HG02970 (cell line): ENCODE measurements around the gene PRKG1.
"Not testable (repeated sequence)": the region's sequence is repeated elsewhere in the genome, so short reads cannot be mapped to it uniquely, and the experiment has no call there.

ENCODE experiments used
- ATAC-seq: cut with Tn5 transposase; IDR thresholded peaks from one replicate; pipeline ENCODE4 v1.9.1; 2021; ENCODE audit warnings: mild to moderate bottlenecking, moderate library complexity, moderate number of reproducible peaks; ENCODE audit not compliant: unreplicated experiment, low FRiP score

The PRKG1 gene

DNA sequence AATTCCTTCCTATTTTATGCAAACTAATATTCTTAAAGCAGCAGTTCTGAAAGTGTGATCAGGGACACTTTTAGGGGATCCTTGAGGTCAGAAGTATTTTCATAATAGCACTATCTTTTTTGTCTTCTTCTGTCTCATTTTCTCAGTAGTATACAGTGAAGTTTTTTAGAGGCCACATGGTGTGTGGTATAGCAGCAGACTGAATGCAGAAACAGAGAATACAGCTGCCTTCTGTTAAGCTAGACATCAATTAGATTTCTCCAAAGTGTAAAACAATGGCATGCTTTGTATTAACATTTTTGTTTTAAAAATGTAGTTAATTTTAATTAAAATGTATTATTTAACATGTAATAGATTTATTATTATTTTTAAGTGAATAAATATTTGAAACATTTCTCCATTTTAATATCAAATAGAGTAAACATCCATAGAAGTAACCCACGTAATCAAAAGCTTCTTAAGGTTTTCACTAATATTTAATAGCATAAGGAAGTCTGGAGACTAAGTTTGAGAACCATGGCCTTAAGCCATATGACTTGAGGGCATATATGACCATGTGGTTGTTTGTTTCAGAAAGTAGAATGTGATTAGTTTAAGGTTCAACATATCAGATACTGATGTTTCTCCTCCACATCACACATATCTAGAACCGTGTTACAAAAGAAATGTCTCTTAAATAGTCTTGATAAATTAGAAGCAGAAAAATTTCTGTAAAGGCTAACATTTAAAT is 94.0 kb downstream of the PRKG1 start:
- no peak for ATAC-seq

DNA sequence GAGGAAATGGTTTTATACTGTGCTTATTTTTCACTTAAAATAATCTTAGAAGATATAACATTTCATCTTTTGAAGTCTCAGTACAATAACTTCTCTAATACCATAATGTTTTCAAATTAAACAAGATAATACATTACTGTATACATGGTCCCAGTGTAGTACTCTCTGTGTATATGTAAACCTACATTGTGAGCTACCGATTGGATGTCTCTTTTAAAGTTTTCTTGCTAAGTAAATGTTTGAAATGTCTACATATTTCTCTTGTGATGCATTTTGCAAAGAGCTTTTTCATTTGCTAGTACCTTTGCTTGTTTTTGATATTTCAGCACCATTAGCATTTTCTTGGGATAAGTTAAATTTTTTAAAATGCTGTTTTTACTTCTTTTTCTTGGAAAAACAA is 94.8 kb downstream of the PRKG1 start:
- no peak for ATAC-seq

DNA sequence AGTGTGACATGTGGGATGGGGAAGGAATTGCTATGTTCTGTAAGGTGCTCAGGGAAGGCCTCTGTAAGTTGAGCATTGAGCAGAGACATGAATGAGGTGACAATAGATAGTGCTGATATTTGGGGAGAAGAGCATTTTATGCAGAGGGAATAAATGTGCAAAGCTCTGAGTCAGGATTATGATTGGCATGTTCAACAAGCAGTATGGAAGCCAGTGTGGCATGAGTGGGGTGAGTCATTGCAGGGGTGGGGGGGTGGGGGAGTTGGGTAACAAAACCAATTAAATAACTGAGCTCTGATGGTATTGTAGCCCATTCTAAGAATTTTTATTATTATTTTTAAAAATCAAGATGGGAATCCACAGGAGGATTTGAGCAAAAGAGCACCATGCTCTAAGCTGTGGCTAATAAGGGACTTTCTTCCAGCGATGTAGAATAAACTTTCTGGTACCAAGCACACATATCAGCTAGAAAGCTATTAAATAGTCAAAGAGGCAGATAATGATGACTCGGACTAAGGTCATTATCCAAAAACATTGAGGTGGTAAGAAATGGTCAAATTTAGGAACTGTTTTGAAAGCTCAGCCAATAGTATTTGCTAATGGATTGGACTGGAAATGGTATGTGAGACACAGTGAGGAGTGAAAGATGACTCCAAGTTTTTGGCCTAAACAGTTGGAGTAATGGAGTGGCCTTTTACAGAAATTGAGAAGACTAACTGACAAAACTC is 96.4 kb downstream of the PRKG1 start:
- ATAC-seq, result no peak

DNA sequence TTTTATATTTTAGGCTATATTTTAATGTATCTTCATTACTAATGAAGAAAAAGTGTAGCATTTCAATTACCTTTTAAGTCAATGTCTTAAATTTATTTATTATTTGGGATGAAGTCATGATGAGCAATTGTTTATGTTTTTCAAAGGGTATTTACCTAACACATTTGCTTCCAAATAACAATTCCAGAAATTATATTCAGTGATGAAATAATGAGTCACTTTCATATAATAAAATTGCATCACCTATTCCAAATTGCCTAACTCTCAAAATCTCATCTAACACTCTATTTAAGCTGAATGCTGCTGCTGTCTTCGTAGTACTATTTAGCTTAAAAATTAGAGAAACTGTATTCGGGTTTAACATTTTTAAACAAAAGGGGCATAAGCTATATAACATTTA is 97.7 kb downstream of the PRKG1 start:
- ATAC-seq, result no peak

DNA sequence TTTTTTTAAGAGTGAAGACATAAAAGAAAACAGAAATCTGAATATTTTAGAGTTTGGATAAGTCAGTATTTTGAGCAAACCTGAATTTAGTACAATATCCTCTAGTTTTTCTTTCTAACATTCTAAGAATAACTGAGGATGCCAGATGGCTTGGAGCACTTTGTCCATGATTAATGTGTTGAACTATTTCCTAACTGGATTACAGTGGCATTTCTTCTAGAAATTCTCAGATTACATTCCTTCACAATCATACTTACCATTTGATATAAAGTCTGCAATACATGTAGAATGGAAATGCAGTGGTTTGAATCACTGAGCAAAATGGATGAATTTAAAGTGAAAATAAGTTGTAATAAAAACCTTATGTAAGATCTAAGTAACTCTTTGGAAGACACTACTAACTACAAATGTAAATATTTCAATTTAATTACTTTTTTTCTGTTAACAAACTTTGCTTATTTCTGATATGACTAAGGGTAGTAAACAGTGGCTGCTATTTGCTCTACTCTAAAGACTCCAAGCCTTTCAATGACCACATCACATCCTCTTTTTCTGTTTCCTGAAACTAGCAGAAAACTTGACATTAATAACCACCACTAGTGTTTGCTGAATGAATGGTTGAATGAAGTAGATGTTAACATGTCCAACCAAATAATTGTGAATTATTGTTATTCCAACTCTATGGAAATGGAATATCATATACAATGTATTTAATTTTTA is 102.8 kb downstream of the PRKG1 start:
- ATAC-seq, result no peak

DNA sequence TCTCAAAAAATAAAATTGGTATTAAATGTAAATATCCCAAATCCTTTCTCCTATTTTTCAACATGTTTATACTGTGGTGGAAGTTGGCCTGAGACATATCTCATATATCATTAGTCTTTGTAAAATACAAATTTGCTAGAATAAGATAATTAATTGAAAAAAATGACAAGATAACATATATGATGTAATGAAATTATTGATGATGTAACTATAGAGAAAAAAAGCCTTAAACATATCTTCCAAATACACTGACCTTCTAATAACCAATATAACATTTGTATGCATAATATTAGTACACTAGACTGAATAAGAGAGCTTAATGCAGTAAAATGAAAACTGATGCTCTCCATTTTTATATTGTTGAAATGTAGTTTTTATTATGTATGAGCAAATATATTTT is 104.3 kb downstream of the PRKG1 start:
- ATAC-seq, result no peak

DNA sequence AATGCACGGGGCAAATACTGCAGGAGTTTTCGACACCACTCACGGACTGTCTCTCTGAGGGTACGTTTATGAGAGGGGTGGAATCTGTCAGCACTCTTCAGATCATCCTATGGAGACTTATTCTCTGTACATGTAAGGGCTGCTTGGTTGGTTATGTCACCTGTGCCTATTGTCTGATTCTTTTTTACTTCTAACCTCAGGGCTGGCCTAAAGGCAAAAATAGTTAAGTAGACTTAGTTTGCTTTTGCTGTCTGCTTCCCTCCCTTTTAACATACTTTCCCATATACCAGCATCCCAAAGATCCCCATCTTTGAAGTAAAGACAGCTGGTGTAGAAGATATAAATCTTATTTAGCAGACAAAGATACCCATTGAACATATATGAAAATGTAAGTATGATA is 105.9 kb downstream of the PRKG1 start:
- no peak for ATAC-seq

DNA sequence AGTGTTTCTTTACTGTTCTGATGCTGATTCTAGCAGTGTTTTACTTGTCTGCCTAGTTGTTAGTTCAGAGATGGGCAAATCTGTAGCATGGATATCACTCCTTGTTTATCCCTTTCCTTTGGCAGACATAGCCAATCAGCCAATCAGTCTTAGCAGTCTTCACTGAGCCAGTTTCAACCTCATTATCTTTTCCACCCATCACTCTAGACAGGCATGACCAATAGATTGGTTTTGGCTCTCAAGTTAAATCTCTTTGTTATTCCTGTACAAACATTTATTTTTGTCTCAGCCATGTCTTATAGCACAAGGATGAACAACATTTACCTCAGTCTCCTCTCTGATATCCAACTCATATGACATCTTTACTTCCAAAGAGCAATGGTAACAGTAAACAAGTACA is 109.5 kb downstream of the PRKG1 start:
- ATAC-seq, result no peak

DNA sequence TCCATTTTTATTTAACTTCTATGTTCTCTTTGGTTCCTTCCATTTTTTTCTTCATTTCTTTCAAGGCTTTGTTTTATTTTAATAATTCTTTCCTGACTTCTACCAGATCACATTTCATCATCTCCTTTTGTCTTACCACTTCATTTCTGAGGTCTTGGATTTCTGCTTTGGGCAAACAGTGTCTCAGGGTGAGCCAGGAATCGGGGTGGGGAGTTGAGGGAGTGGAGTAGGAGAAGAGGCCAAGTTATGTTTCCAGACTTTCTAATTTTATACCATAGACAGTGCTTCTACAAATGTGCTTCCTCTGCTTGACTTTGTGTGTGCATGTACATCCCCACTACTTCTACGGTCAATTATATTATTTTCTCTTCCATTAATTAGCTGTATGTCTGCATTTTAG is 112.1 kb downstream of the PRKG1 start:
- ATAC-seq, result no peak

DNA sequence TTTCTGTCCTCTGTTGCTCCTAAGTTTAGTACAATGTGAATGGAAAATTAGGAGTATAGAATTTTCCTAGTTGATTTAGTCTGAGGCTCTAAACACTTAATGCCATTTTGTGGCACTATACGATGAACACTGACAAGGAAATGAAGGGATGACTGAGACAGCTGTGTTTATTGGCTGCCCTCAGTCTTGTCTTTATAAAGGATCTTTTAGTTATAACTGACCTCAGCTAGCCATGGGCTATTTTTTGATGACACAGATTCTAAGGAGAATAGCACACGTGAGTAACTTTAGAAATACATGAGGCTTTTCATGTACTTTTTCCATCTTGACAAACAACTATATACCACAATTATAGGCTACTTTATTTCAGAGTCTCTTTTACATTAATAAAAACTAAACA is 113.7 kb downstream of the PRKG1 start:
- ATAC-seq, result no peak

DNA sequence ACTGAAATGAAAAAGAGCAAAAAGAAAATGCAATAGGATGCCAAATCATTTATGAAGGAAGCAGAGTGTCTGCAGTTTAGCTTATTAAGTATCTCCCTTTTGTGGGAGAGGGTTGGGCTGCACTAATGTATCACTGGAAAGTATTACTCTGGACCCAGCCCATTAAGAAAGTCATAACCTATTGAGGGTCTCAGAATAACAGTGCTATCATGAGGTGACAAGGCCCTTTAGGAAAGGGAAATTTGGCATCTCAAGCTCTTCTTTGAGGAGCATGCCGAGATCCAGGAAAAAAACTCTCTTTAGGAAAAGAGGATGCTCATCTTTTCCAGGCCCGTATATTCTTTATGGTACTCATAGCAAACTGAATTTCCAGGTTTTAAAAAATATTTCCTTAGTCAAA is 114.6 kb downstream of the PRKG1 start:
- no peak for ATAC-seq

DNA sequence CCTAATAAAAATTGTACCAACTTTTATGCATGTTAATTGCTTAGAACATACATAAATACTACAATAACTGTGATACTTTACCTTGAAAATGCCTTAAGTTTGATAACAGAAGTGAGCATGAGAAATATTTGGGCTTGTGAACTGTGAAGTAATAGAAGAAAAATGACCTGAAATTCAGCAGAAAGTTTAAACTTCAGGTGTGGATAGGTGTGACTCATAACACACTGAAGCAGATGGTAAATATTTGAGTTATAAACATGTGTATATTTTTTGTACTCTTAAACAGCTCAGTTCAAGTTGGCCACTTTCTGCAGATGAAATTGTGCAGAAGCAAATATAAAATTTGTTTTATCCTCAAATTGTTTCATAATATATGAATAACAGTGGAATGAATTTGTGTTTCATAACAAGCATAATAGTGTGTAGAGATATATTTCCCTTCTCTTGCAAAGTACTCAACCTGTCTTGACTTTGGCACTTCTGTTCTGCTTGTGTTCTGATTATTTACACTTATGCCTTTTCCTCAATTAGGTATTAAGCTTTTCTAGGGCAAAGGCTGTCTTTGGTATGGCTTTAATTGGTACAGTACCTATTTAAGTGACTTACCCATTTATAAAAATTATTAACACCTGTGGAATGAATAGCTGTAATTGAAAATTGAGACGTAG is 122.4 kb downstream of the PRKG1 start:
- ATAC-seq, result no peak

DNA sequence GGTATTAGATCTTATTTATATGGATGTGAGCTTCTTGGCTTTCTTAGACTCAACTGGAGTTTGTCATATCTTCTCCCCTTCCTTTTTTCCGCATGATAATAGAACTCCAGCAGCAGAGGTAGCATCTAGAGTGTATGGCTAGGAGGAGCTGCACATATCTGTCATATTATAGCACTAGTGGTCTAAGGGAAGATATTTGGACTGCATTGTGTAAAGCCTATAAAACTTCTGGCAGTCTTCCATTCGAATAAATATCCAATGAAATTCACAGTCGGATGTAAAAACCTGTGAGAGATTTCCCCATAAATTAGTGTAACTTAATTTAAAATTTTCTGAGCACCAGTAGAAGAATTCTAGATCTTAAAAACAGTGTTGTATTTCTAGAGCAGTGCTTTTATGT is 123.9 kb downstream of the PRKG1 start:
- ATAC-seq, result no peak

DNA sequence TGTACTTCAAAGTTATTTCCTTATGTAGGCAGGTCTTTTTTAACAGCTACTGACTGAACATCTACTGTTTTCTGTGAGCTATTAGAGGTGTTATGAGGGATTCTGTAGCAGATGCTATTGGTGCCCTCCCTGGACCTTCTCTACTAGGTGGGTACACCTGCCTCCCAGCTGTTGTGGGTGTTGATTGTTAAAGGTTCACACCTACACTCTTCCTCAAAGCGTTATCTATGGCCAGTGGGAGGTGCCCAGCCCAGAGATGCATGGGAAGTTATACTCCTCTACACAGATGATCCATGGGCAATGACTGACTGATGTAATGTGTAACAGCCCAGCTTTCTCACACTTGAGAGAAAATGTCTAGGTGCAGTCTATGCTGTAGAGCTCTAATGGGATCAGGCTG is 127.7 kb downstream of the PRKG1 start:
- no peak for ATAC-seq

DNA sequence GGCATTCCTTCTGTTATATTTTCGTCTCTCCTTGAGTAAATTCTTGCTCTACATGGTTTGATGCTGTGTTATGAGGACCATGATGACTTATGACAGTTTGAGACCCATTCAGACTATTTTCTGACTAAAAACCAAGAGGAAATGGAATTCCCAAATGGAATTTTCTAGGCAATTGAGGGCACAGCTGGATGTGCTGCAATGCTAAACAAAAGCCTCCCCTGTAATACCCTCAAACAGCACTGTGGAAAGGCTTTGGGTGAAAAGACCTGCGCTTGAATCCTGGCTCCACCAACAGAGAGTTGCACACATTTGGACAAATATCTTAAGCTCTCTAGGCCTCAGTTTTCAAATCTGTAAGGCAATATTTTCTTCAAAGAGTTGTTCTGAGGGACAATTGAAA is 129.1 kb downstream of the PRKG1 start:
- ATAC-seq, result no peak

DNA sequence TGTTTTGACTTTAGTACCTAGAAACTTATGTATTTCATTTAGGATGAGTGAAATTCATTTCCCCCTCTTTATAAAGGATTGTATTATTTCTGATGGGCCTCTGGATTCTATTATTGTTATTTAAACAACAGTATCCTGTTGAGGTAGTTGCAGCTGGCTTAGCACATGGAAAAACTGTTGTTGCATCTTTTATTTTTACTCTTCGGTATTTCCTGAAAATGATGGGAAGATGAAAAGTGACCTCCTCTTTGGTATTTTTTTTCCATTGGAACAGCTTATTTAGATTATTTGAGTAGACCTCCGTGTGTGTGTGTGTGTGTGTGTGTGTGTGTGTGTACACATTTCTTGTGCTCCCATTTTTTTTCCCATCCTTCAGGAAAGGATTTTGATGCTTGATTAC is 129.8 kb downstream of the PRKG1 start:
- no peak for ATAC-seq

DNA sequence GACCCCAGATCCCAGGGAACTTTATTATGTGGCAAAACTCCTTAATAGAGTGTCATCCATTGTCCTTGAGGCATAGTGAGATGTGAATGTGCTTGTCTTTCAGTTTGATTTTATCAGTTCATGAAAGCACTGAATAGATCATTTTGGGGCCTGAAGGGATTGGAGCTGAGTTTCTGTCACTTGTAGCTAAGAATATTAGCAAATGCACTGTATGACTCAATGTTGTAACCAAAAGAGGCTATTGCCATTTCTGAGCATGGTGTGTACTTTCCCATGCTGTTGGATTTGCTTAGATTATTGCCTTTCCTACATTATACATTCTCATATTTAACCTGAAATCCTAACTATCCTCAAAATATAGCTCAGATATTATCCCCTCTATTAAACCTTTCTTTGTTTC is 130.4 kb downstream of the PRKG1 start:
- ATAC-seq, result no peak

DNA sequence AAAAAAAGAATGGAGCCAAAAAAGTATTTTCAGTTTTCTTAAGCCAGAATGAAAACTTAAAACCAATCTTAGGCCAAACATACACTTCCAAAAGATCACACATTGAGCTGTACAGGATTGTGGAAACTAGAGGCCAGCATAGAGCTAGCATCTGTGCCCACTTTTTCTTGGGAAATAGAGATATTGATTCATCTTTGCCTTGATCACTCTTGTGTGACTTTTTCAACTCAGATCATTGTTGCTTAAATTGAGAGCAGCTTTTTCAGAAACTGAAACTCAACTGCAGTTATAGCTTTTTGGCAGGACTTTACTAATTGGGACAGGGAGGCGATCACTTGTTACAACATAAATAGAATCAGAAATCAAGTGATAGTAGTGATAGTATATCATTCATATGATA is 132.2 kb downstream of the PRKG1 start:
- ATAC-seq, result no peak

DNA sequence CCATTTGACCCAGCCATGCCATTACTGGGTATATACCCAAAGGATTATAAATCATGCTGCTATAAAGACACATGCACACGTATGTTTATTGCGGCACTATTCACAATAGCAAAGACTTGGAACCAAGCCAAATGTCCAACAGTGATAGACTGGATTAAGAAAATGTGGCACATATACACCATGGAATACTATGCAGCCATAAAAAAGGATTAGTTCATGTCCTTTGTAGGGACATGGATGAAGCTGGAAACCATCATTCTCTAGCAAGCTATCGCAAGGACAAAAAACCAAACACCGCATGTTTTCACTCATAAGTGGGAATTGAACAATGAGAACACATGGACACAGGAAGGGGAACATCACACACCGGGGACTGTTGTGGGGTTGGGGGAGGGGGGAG is 138.7 kb downstream of the PRKG1 start:
- not testable (repeated sequence) for ATAC-seq

DNA sequence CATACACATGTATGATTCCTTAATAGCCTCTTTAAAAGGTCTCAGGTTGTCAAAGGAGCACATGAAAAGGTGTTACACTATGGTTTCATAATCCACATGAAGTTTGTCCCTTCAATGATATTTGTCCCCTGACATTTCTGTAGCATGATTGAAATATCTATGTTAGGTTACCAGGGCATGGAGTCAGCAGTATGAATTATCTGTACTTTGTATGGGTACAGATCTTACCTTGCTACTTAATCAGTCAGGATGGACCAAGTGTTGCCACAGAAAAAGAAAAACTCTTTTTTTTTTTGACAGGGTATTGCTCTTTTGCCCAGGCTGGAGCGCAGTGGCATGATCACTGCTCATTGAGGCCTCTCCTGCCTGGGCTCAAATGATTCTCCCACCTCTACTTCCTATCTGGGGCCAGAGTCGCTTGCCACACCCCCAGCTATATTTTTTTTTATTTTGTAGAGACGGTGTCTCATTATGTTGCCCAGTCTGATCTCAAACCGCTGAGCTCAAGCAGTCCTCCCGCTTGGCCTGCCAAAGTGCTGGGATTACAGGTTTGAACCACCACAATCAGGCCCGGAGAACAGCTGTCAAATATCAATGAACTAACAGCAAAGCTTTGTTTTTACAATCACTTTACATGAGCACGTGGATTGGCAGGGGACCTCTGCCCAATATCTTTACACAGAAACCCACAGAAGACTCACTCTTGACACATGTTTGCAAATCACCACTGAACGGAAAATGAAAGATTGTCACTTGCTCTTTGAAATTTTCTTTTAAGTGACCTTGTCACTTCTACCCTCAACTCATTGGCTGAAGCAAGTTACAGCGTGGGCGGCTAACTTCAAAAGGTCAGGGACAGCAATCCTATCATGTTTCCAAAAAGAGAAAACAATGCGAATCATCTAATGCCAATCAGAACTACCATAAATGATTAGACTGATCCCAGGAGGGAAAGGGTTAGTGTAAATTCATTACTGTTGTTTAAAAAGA is 140.2 kb downstream of the PRKG1 start:
- no peak for ATAC-seq
